Right lobe of liver (tissue), 6 donors: ENCODE data around the gene TNPO1. TPM values are rescaled to one million over a fixed set of nuclear protein-coding genes. Genes with fewer than 3 reads are reported as not detected.

Experiments used
- ATAC-seq, 4 donors: fragments of 200-7000 bp; cut with Tn5 transposase; one replicate each; pipeline ENCODE4 v1.9.1; 2020; ENCODE audit warnings: mild to moderate bottlenecking in 4 of 4, moderate library complexity in 4 of 4
- DNase-seq, 3 donors: peaks; one replicate each; pipeline ENCODE4 v3.0.0-alpha.2; 2020
- H3K27ac ChIP-seq, 3 donors: fragments of 200-600 bp; one replicate each; pipeline ENCODE4 v1.8.0; 2022
- H3K27me3 ChIP-seq, 2 donors: fragments of 200-600 bp; one replicate each; pipeline ENCODE4 v1.8.0; 2022
- H3K36me3 ChIP-seq, 4 donors: fragments of 200-600 bp; sonication (generic) in 1 of 4; one replicate each; pipeline versions ENCODE4 v1.5.1 to v1.8.0; 2017 to 2022; ENCODE audit warnings: control low read depth in 1 of 4
- H3K4me1 ChIP-seq, 4 donors: fragments of 200-600 bp; sonication (generic) in 1 of 4; one replicate each; pipeline versions ENCODE4 v1.5.1 to v1.8.0; 2017 to 2022; ENCODE audit warnings: control low read depth in 1 of 4
- H3K4me3 ChIP-seq, 3 donors: fragments of 200-600 bp; one replicate each; pipeline ENCODE4 v1.8.0; 2022
- H3K9me3 ChIP-seq, 4 donors: fragments of 200-600 bp; sonication (generic) in 1 of 4; one replicate each; pipeline versions ENCODE4 v1.5.1 to v1.8.0; 2017 to 2022; ENCODE audit warnings: control low read depth in 1 of 4
- POLR2A ChIP-seq: fragments of 450-650 bp; IDR thresholded peaks from one replicate; pipeline ENCODE4 v1.6.1; 2017; ENCODE audit warnings: antibody characterized with exemption, mild to moderate bottlenecking
- WGBS: methylation state at CpG from one replicate; pipeline ENCODE4 v1.1.6; 2018; ENCODE audit warnings: low coverage, low lambda C conversion rate; ENCODE audit not compliant: insufficient coverage; ENCODE audit errors: missing lambda C conversion rate; 5-methylcytosine and 5-hydroxymethylcytosine counted together
- intact Hi-C, 2 donors: fragments of 100-400 bp; cut with DNase I; formaldehyde crosslinking; loops; one replicate each; pipeline versions ENCODE4 v1.11.2 to v1.14.1; 2022
- total RNA-seq, 6 experiments: library from RNA; depleted of rRNA in 2 of 6; stranded (reverse); fragments of >200 nt in 2 of 6; fragmentation: NEBNext Ultra II Directional in 3 of 6; extraction: Animal tissue kit (Norgen Biotek cat#: 25700) in 3 of 6; gene quantifications; one replicate each; pipeline versions ENCODE4 v1.1.0 to v1.2.4, GENCODE V29; 2016 to 2023
- TF ChIP-seq, protein P1 (sequence below), 4 donors: fragments of 200-600 bp in 3 of 4; fragments of 450-650 bp in 1 of 4; IDR thresholded peaks; one replicate each; pipeline versions ENCODE4 v1.5.1 to v1.8.0; 2016 to 2022; ENCODE audit warnings: antibody characterized with exemption in 4 of 4, mild to moderate bottlenecking in 2 of 4
- donor health status: DM: no; HTN: yes; CAD: no.
- donor health status: DM: no; HTN: no; CAD: no.
- donor health status: DM: no; HTN: no; CAD: no.
- donor health status: DM: no; HTN: yes; CAD: no.
- donor health status: DM: no; HTN: yes; CAD: no.

The TNPO1 gene
- total RNA-seq, 6 experiments from 2014 or later, result 29.5 to 64.3 (median 41.8) TPM

DNA sequence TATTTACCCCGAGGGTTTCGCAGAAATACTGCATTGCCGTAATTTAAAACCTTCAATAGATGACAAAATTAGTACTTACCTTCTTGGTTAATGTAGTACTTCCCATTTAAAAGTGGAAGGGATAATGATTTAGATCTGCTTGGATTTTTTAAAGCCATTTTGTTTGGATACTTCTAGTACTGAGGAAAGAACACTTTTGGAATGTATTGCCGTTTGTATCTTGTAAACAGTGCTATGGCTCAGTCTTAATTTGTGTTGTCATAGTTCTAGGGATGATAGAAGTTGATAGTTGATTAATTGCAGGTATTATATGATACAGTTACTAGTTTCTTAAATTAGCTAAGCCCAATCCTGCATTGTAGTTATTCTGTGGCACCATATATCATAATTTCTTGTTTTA lies 33.1 kb downstream of the TNPO1 start:
- intact Hi-C loops, result no loop called here
- no peaks in the 10 kb centered on the region for H3K27me3 ChIP-seq
- peak overlapping the region; percentile 56 to 87 (median 58) for H3K4me3 ChIP-seq
- WGBS, result 13% methylated on average over 4 of the region's 4 CpGs
- TF ChIP-seq, protein P1, sequence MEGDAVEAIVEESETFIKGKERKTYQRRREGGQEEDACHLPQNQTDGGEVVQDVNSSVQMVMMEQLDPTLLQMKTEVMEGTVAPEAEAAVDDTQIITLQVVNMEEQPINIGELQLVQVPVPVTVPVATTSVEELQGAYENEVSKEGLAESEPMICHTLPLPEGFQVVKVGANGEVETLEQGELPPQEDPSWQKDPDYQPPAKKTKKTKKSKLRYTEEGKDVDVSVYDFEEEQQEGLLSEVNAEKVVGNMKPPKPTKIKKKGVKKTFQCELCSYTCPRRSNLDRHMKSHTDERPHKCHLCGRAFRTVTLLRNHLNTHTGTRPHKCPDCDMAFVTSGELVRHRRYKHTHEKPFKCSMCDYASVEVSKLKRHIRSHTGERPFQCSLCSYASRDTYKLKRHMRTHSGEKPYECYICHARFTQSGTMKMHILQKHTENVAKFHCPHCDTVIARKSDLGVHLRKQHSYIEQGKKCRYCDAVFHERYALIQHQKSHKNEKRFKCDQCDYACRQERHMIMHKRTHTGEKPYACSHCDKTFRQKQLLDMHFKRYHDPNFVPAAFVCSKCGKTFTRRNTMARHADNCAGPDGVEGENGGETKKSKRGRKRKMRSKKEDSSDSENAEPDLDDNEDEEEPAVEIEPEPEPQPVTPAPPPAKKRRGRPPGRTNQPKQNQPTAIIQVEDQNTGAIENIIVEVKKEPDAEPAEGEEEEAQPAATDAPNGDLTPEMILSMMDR (IDR thresholded peaks at IDR 0.05), result no peak
- TF ChIP-seq POLR2A, result no peak
- no peak overlapping the region for H3K27ac ChIP-seq
- no peak for DNase-seq
- H3K36me3 ChIP-seq, result no peaks in the 10 kb centered on the region
- H3K9me3 ChIP-seq, result no peaks in the 10 kb centered on the region
- ATAC-seq, result no peak
- peaks cover 0 to 35% (median 9%) of the 10 kb centered on the region in 4 donors for H3K4me1 ChIP-seq

DNA sequence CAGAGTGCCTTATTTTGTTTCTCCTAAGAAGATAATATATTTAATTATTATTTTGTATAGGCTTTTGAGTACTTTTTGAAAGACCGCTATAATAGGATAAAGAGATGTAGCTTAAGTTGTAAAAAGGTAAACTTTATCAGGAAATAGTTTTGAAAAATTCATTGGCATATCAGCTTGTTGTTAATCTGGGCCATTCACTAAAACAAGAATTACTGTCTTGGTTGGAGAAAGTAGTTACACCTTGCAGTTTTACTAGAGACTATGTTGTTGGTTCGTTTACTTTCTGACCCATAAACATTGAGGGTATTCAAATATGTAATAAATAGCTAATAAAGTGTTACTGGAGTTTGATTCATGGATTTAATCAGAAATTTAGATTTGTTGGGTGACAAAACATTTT lies 33.7 kb downstream of the TNPO1 start:
- H3K9me3 ChIP-seq, result no peaks in the 10 kb centered on the region
- WGBS, result 70% methylated on average over 2 of the region's 2 CpGs
- no peak for DNase-seq
- no peaks in the 10 kb centered on the region for H3K27me3 ChIP-seq
- TF ChIP-seq POLR2A, result no peak
- TF ChIP-seq, protein P1 (IDR thresholded peaks at IDR 0.05), result no peak
- no peak overlapping the region for H3K27ac ChIP-seq
- peak overlapping the region in 1 of 3 donors; percentile 87 for H3K4me3 ChIP-seq
- no peaks in the 10 kb centered on the region for H3K36me3 ChIP-seq
- ATAC-seq, result no peak
- H3K4me1 ChIP-seq, result peaks cover 0 to 35% (median 9%) of the 10 kb centered on the region in 4 donors
- intact Hi-C loops, result no loop called here

DNA sequence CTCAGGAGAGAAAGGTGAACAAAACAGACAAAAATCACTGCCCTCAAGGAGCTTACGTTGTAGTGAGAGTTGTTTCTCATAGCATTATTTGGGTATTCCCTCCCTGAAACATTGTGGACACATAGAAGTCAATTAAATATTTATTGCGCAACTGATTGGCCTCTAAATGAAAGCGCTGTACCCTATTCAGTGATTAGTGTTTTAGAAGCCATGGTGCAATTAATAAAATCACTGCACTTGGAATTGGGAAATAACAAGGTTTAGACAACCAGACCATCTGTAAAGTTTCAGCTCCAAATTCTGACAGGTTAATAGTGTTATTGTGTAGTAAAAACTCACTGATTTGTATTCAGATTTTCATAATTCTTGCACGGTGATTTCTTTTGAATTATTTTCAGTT lies 35.9 kb downstream of the TNPO1 start:
- H3K9me3 ChIP-seq, result no peaks in the 10 kb centered on the region
- intact Hi-C loops, result no loop called here
- TF ChIP-seq POLR2A, result no peak
- TF ChIP-seq, protein P1 (IDR thresholded peaks at IDR 0.05), result no peak
- ATAC-seq (no peak), DNase-seq (no peak)
- no peak overlapping the region for H3K27ac ChIP-seq
- peaks cover 0 to 18% (median 5%) of the 10 kb centered on the region in 4 donors for H3K36me3 ChIP-seq
- peaks cover 0 to 32% (median 8%) of the 10 kb centered on the region in 4 donors for H3K4me1 ChIP-seq
- H3K4me3 ChIP-seq, result no peak overlapping the region
- 76% methylated on average over 4 of the region's 4 CpGs for WGBS
- no peaks in the 10 kb centered on the region for H3K27me3 ChIP-seq

DNA sequence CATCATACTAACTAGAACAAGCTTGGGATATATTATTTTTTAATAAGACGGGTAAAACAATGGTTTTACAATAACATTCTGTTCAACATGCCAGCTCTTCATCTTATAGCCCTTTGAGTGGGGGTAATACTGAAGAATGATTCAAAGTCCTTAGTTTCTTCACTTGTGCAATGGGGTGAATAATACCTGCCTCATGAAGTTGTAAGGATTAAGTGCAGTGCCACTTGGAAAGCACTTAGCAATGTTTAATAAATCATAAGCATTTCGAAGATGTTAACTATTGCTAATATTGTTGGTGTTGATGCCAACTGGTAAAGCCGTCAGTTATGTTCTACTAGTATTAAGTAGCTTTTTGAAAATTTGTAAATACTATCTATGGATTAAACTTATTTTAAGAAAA lies 38.0 kb downstream of the TNPO1 start:
- Histone ChIP-seq H3K27ac (no peak overlapping the region), H3K27me3 (no peaks in the 10 kb centered on the region), H3K4me3 (no peak overlapping the region), H3K4me1 (peaks cover 0 to 24% (median 6%) of the 10 kb centered on the region in 4 donors), H3K36me3 (peaks cover 0 to 25% (median 5%) of the 10 kb centered on the region in 4 donors), H3K9me3 (no peaks in the 10 kb centered on the region)
- intact Hi-C loops, result no loop called here
- 93% methylated on average over 3 of the region's 3 CpGs for WGBS
- no peak for TF ChIP-seq POLR2A
- TF ChIP-seq, protein P1 (IDR thresholded peaks at IDR 0.05), result no peak
- no peak for DNase-seq
- ATAC-seq, result no peak

DNA sequence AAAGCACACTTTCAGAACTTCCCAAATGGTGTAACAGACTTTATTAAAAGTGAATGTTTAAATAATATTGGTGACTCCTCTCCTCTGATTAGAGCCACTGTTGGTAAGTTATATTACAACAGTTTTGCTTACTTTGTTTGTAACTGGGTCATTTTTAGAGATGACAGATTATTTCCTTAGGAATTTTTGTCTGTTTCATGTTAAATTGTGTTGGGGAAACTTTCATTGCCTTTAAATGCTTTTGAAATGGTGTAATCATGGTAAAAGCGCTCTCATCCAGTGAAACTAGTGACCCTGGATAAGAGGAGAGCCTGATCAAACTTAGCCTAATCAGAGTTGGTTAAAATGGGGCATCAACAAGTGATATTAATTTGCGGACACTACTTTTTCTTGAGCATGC lies 39.4 kb downstream of the TNPO1 start:
- Histone ChIP-seq H3K4me1 (peaks cover 0 to 13% (median 3%) of the 10 kb centered on the region in 4 donors), H3K27me3 (no peaks in the 10 kb centered on the region), H3K4me3 (no peak overlapping the region), H3K36me3 (peaks cover 0 to 28% (median 5%) of the 10 kb centered on the region in 4 donors), H3K9me3 (no peaks in the 10 kb centered on the region), H3K27ac (no peak overlapping the region)
- no peak for DNase-seq
- no peak for ATAC-seq
- TF ChIP-seq, protein P1 (IDR thresholded peaks at IDR 0.05), result no peak
- no peak for TF ChIP-seq POLR2A
- 86% methylated on average over 2 of the region's 2 CpGs for WGBS
- intact Hi-C loops, result no loop called here
